ENCODE results near the gene COL21A1.

DNA sequence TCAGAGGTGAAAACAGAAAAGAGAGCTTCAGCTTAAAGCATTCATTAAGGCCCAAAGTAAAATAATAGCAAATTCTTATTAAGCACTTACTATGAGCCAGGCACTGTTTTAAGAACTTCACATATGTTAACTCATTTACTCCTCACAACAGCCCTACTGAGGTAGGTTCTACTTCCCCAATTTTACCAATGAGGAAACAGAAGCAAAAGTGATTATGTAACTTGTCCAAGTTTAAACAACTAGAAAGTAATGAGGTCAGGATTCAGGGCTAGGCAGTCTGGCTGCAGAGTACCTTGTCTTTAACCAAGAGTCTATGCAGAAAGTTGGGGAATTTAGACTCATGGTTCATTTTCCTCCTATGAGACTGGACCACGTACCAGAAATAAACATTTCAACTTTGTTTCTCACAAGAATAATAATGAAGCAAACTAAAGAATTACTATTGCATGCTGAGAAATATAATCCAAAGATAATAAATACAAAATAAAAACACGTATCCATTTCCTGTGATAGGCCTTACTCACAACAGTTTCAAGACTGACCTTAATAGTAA, 3.8 kb downstream of the COL21A1 start:
- TF ChIP-seq POLR2A (IDR thresholded peaks at IDR 0.05) (no peak), CTCF (IDR thresholded peaks at IDR 0.05) (no peak)
